LNCaP clone FGC (cell line): Measurements from ENCODE around the gene NOC2L.
A peak's percentile ranks its signal among the peaks of the same experiment; 100 is the strongest.

ENCODE experiments used
- DNase-seq: peaks from one replicate; pipeline ENCODE4 v3.0.0-alpha.2; 2011; ENCODE audit warnings: low read depth
- H3K4me3 ChIP-seq: 2 replicates; pipeline ENCODE4 v1.5.1; 2011; ENCODE audit warnings: mild to moderate bottlenecking, low read depth, low read length, control low read depth
- TF ChIP-seq, protein P1 (sequence below): IDR thresholded peaks from 2 replicates; pipeline ENCODE4 v1.5.1; 2012; ENCODE audit warnings: mild to moderate bottlenecking; ENCODE audit not compliant: control insufficient read depth, insufficient read depth; ENCODE audit errors: extremely low read depth

Gene NOC2L

DNA sequence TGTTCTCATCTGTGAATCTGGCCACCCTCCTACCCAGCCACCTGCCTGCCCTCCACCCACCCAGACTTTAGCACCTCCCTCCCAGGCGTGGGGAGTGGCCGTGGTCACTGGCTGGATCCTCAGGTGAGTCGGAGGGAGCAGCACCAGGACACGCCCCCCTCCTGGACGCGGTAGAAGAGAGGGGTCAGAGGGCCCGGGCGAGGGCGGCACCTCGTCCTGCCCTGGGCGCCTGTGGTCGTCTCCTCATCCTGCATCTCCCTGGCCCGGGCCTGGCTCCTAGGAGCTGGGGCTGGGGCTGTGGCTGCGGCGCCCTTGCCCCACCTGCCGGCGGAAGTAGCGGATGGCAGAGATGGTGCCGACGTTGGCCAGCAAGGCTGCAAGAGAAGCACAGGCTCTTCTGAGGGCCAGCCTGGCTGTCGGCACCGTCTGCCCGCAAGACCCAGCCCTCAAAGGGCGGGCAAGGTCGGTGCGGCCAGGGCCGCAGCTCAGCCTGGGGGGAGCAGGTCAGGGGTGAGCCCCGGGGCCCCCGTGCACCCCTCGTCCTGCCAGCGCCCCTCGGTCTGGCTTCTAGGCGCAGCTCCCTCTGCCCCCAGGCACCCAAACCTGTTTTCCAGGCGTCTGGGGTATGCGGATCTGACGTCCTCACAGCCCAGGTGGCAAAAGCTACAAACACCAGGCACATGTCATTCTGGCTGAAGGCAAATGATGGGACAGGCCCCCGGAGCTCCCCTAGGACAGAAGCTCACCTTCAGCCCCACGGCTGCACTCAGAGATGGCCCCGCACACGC is 17.0 kb upstream of the NOC2L start:
- H3K4me3 ChIP-seq: peak overlapping the region; percentile 55
- TF ChIP-seq, protein P1, sequence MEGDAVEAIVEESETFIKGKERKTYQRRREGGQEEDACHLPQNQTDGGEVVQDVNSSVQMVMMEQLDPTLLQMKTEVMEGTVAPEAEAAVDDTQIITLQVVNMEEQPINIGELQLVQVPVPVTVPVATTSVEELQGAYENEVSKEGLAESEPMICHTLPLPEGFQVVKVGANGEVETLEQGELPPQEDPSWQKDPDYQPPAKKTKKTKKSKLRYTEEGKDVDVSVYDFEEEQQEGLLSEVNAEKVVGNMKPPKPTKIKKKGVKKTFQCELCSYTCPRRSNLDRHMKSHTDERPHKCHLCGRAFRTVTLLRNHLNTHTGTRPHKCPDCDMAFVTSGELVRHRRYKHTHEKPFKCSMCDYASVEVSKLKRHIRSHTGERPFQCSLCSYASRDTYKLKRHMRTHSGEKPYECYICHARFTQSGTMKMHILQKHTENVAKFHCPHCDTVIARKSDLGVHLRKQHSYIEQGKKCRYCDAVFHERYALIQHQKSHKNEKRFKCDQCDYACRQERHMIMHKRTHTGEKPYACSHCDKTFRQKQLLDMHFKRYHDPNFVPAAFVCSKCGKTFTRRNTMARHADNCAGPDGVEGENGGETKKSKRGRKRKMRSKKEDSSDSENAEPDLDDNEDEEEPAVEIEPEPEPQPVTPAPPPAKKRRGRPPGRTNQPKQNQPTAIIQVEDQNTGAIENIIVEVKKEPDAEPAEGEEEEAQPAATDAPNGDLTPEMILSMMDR: peak; percentile 65
- peak; percentile 45 for DNase-seq

DNA sequence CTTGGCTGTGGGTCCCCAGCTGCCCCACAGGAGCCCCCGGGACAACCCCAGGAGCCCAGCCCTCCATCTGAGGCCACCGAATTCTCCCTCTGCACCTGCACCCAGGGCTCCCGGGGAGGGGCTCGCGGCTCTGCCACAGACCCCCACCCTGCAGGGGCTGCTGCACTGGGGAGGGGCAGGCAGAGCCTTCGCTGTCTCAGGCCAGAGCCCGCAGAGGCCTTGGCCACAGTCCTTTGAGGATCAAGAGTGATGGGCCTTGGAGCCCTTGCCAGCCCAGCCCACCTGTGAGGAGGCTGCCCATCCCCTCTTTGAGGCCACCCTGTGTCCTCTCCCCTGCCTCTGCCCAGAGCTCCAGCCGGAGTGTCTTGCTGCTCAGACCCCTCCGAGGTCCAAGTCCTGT is 16.3 kb upstream of the NOC2L start:
- DNase-seq: no peak
- TF ChIP-seq, protein P1: no peak
- H3K4me3 ChIP-seq: peak overlapping the region; percentile 55

DNA sequence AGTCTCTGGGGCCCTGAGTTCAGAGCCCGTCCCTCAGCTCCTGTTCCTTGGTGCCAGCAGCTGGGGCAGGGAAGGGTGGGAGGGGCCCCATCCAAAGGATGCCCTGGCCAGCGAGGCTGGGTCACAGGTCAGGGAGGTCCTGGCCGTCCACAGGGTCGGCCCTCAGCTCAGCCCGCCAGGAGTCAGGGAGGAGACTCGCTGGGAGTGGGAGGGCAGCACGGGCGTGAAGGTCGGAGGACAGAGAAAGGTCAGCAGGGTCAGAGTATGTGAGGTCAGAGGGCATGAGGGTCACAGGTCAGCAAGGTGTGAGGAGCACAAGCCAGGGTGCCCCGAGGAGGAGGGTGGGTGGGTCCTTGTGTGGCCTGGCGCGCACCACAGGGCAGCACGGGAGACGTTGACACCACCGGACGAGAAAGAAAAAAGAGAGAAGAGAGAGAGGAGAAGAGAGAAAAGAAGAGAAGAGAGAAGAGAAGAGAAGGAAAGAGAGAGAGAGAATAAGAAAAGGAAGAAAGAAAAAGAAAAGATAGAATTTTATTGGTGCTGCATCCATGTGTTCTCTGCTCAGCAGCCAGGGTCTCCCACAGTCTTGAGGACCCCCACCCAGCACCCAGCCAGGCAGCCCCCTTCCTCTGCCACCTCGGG is 15.8 kb upstream of the NOC2L start:
- TF ChIP-seq, protein P1: no peak
- DNase-seq: no peak
- no peak overlapping the region for H3K4me3 ChIP-seq

DNA sequence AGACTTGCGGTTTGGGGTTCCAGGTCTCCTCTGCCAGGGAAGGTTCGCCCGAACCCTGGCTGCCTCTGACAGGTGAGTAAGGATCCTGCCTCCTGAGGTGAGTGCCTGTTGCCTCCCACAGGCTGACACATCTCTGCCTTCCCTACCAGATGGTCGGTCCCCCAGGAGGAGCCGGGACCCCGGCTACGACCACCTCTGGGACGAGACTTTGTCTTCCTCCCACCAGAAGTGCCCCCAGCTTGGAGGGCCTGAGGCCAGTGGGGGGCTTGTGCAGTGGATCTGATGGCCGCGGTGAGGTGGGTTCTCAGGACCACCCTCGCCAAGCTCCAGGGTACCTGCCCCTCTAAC is 15.2 kb upstream of the NOC2L start:
- H3K4me3 ChIP-seq: no peak overlapping the region
- no peak for DNase-seq
- TF ChIP-seq, protein P1: no peak

DNA sequence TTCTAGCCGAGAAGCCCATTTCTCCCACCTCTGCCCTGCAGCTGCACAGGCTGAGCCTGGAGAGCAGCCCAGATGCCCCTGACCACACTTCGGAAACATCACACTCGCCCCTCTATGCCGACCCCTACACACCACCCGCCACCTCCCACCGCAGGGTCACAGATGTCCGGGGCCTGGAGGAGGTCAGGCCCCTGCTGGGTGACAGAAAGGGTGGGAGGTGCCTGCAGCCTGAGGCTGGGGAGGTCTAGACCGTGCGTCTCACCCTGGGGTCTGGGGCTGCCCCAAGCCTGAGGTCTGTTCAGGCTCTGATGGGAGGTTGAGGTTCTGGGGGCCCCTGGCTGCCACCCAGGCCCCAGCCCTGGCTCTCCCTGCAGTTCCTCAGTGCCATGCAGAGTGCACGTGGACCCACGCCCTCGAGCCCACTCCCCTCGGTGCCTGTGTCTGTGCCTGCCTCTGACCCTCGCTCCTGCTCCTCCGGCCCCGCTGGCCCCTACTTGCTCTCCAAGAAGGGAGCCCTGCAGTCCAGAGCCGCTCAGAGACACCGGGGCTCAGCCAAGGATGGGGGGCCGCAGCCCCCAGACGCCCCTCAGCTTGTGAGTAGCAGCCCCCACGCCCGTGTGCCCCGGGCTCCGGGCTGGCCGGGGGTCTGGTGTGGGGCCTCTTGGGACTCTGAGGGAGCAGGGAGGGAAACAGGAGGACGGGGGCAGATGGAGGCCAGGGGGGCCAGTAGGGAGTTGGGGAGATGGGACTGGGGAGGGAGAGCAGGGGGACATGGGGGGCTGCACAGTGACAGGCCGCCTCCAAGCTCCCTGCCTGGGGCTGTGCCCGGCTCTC is 14.6 kb upstream of the NOC2L start:
- H3K4me3 ChIP-seq: no peak overlapping the region
- TF ChIP-seq, protein P1: no peak
- DNase-seq: no peak

DNA sequence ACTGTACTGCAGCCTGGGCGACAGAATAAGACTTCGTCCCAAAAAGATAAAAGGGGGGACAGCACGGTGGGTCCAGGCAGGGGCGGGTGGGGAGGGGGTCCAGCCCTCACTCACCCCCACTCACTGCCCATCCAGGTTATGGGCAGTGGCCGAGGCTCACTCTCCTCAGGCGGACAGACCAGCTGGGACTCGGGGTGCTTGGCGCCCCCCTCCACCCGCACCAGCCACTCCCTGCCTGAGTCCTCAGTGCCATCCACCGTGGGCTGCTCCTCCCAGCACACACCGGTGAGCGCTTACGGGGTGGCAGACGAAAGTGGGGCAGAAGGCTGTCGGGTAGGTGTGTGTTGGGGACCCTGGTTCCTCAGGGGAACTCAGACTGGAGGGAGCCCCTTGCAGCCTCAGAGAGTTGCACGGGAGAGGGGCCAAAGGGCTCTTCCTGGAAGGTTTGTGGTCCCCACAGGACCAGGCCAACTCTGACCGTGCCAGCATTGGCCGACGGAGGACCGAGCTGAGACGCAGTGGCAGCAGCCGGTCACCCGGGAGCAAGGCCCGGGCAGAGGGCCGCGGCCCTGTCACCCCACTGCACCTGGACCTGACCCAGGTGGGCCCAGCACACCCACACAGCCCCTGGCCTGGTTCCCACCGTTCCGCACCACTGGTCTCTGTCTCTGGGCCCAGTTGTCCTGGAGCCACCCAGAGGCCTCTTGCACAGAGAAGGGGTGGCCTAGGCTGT is 13.8 kb upstream of the NOC2L start:
- no peak overlapping the region for H3K4me3 ChIP-seq
- TF ChIP-seq, protein P1: no peak

More for the DNA sequence above, 13.8 kb upstream of the NOC2L start:
- DNase-seq: no peak
